Mammary epithelial cell (primary cell): ENCODE results near the gene TRIM43B.
"Not testable (repeated sequence)": the region's sequence is repeated elsewhere in the genome, so short reads cannot be mapped to it uniquely, and the experiment has no call there.

ENCODE experiments used
- CTCF ChIP-seq, 2 donors: IDR thresholded peaks in 1 of 2; conservative IDR thresholded peaks in 1 of 2; 2 replicates each; pipeline ENCODE4 v1.5.1; 2011 to 2012; ENCODE audit warnings: inconsistent platforms in 2 of 2, low read length in 2 of 2, mild to moderate bottlenecking in 2 of 2, control low read depth in 1 of 2, low read depth in 1 of 2; ENCODE audit not compliant: insufficient read depth in 1 of 2; ENCODE audit errors: extremely low read depth in 1 of 2
- EZH2 ChIP-seq: IDR thresholded peaks from 2 replicates; pipeline ENCODE4 v1.6.1; 2012; ENCODE audit warnings: low read length, inconsistent platforms, borderline replicate concordance

- TF ChIP-seq CTCF (conservative IDR thresholded peaks at IDR 0.05 in 1 of 2, IDR thresholded peaks at IDR 0.05 in 1 of 2; ENCODE audit: extremely low read depth in 1 of 2, insufficient read depth in 1 of 2, low read depth in 1 of 2, low read length in 2 of 2); EZH2: not testable (repeated sequence)
Observed at GRCh38 chr2:95429748-95430467, 54.6 kb downstream of the TRIM43B start.
